Lower leg skin (tissue), 4 donors: ENCODE results near the gene DYDC2. TPM values are rescaled to one million over a fixed set of nuclear protein-coding genes. Genes with fewer than 3 reads are reported as not detected.
A peak's percentile ranks its signal among the peaks of the same experiment; 100 is the strongest.

Source experiments
- DNase-seq, 2 donors: peaks; one replicate each; pipeline ENCODE4 v3.0.0-alpha.2; 2019; ENCODE audit warnings: low spot score in 2 of 2
- H3K4me3 ChIP-seq: fragments of 200-600 bp; sonication (generic); 2 replicates; pipeline ENCODE4 v1.5.1; 2017; ENCODE audit warnings: mild to moderate bottlenecking, low read depth; ENCODE audit not compliant: poor library complexity, severe bottlenecking
- CTCF ChIP-seq, 3 donors: fragments of 450-650 bp; IDR thresholded peaks; one replicate each; pipeline ENCODE4 v1.5.1; 2016; ENCODE audit warnings: antibody characterized with exemption in 3 of 3, mild to moderate bottlenecking in 3 of 3, moderate library complexity in 2 of 3
- POLR2A ChIP-seq, 2 donors: fragments of 450-650 bp; IDR thresholded peaks; one replicate each; pipeline ENCODE4 v1.6.1; 2016 to 2017; ENCODE audit warnings: antibody characterized with exemption in 2 of 2, mild to moderate bottlenecking in 1 of 2, moderate library complexity in 1 of 2
- WGBS, 2 donors: methylation state at CpG; one replicate each; pipeline ENCODE4 v1.1.5; 2018; 5-methylcytosine and 5-hydroxymethylcytosine counted together
- intact Hi-C: fragments of 100-400 bp; cut with DNase I; formaldehyde crosslinking; loops from one replicate; pipeline ENCODE4 v1.15.0; 2023; ENCODE audit warnings: low total_unique reads
- total RNA-seq, 4 donors: library from RNA; depleted of rRNA; stranded (reverse); fragments of >200 nt; gene quantifications; one replicate each; pipeline ENCODE4 v1.1.0, GENCODE V29; 2016

The DYDC2 gene
- total RNA-seq, 4 donors from 2014 or later, result 0.42 TPM; not detected in 3

- TF ChIP-seq POLR2A (IDR thresholded peaks at IDR 0.05) (no peak), CTCF (IDR thresholded peaks at IDR 0.05) (no peak)
- WGBS, 2 donors, result 42 to 57% methylated on average over 2 of the region's 2 CpGs
- intact Hi-C loops, result no loop called here
- DNase-seq, result no peak
- H3K4me3 ChIP-seq, result no peak overlapping the region
Observed at GRCh38 chr10:80410122-80410521, 53.5 kb downstream of the DYDC2 start.

- H3K4me3 ChIP-seq, result no peak overlapping the region
- intact Hi-C loops, result no loop called here
- DNase-seq, result peak in 1 of 2 donors; percentile 59
- WGBS, 2 donors, result 53 to 55% methylated on average over 5 of the region's 5 CpGs
- TF ChIP-seq POLR2A (IDR thresholded peaks at IDR 0.05), result no peak
- no peak for TF ChIP-seq CTCF (IDR thresholded peaks at IDR 0.05)
Observed at GRCh38 chr10:80410578-80411145, 54.1 kb downstream of the DYDC2 start.

- DNase-seq, result no peak
- TF ChIP-seq POLR2A (IDR thresholded peaks at IDR 0.05), result no peak
- no peak for TF ChIP-seq CTCF (IDR thresholded peaks at IDR 0.05)
- intact Hi-C loops, result no loop called here
- no peak overlapping the region for H3K4me3 ChIP-seq
- 31 to 33% methylated on average over 2 of the region's 2 CpGs for WGBS, 2 donors
Observed at GRCh38 chr10:80411267-80411668, 54.7 kb downstream of the DYDC2 start.

GRCh38 chr10:80411681-80412220, 55.2 kb downstream of the DYDC2 start:
- TF ChIP-seq POLR2A (IDR thresholded peaks at IDR 0.05) (no peak), CTCF (IDR thresholded peaks at IDR 0.05) (no peak)
- intact Hi-C loops, result no loop called here
- H3K4me3 ChIP-seq, result no peak overlapping the region
- 58 to 63% methylated on average over 1 of the region's 1 CpG for WGBS, 2 donors
- no peak for DNase-seq

- DNase-seq, result no peak
- 65 to 67% methylated on average over 5 of the region's 5 CpGs for WGBS, 2 donors
- TF ChIP-seq POLR2A (IDR thresholded peaks at IDR 0.05), result no peak
- TF ChIP-seq CTCF (IDR thresholded peaks at IDR 0.05), result no peak
- intact Hi-C loops, result no loop called here
- H3K4me3 ChIP-seq, result no peak overlapping the region
Observed at GRCh38 chr10:80412486-80412885, 55.9 kb downstream of the DYDC2 start.
